ENCODE results near the gene EIF6. TPM values are rescaled to one million over a fixed set of nuclear protein-coding genes. Genes with fewer than 3 reads are reported as not detected.
A peak's percentile ranks its signal among the peaks of the same experiment; 100 is the strongest.

EIF6 gene
- total RNA-seq, 1 experiment from 2014 or later = 255 TPM

GRCh38 chr20:35283441-35284266 is 918 bp downstream of the EIF6 start:
- TSS peak; percentile 72 for BruUV-seq (replicated peaks)
- no peak for TF ChIP-seq EZH2 (IDR thresholded peaks at IDR 0.05; ENCODE audit: low read depth)
- TF ChIP-seq, protein P1, sequence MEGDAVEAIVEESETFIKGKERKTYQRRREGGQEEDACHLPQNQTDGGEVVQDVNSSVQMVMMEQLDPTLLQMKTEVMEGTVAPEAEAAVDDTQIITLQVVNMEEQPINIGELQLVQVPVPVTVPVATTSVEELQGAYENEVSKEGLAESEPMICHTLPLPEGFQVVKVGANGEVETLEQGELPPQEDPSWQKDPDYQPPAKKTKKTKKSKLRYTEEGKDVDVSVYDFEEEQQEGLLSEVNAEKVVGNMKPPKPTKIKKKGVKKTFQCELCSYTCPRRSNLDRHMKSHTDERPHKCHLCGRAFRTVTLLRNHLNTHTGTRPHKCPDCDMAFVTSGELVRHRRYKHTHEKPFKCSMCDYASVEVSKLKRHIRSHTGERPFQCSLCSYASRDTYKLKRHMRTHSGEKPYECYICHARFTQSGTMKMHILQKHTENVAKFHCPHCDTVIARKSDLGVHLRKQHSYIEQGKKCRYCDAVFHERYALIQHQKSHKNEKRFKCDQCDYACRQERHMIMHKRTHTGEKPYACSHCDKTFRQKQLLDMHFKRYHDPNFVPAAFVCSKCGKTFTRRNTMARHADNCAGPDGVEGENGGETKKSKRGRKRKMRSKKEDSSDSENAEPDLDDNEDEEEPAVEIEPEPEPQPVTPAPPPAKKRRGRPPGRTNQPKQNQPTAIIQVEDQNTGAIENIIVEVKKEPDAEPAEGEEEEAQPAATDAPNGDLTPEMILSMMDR (conservative IDR thresholded peaks at IDR 0.05) = no peak
- peaks cover 34% of the 10 kb centered on the region for H4K20me1 ChIP-seq (ENCODE audit: insufficient read depth)
- ChIA-PET POLR2A (ENCODE audit: unreplicated experiment) (interaction anchor here (0.6 to 1.2 kb wide), 4 partner anchors 22 to 170 kb away, joined by 3 to 15 read pairs (median 6); no protein-coding TSS in a partner anchor), CTCF (interaction anchor here (0.6 to 1.0 kb wide), 2 partner anchors 19 to 166 kb away, joined by 3 to 4 read pairs; no protein-coding TSS in a partner anchor)
- H3K36me3 ChIP-seq (ENCODE audit: low read depth) = peaks cover 36% of the 10 kb centered on the region
- H3K27me3 ChIP-seq (ENCODE audit: insufficient read depth, low read depth) = no peaks in the 10 kb centered on the region
- peak overlapping the region; percentile 82 for H3K27ac ChIP-seq
- no peaks in the 10 kb centered on the region for H3K9me2 ChIP-seq (ENCODE audit: insufficient read depth)
- H3K79me2 ChIP-seq (ENCODE audit: low read depth) = peaks cover 40% of the 10 kb centered on the region
- H3K4me2 ChIP-seq = peak overlapping the region; percentile 99
- peaks cover 15% of the 10 kb centered on the region for H3K4me1 ChIP-seq (replicated peaks; ENCODE audit: insufficient read depth)
- no peaks in the 10 kb centered on the region for H3K9me3 ChIP-seq (ENCODE audit: insufficient read depth, low read depth)
- peak in 1 of 2 experiments; percentile 86 for DNase-seq
- peaks cover 54% of the 10 kb centered on the region for H3F3A ChIP-seq (ENCODE audit: insufficient read depth, low read depth)
- H2AFZ ChIP-seq = peak overlapping the region; percentile 75
- intact Hi-C loops (cut with micrococcal nuclease; ENCODE audit: unreplicated experiment) = no loop called here
- peak overlapping the region; percentile 88 for H3K4me3 ChIP-seq

DNA sequence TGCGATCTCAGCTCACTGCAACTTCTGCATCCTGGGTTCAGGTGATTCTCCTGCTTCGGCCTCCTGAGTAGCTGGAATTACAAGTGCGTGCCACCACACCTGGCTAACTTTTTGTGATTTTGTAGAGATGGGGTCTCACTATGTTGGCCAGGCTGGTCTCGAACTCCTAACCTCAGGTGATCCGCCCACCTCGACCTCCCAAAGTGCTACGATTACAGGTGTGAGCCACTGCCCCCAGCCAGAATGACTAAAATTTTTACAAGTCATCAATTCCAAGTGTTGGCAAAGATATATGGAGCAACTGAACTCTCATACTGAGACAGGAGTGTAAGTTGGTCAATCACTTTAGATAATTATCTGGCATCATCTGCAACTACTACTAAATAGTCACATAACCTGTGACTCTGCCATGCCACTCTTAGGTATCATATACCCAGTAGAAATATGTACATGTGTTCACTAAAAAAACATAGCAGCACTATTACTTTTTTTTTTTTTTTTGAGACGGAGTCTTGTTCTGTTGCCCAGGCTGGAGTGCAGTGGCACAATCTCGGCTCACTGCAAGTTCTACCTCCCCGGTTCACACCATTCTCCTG is 3.0 kb downstream of the EIF6 start:
- POLR2A ChIA-PET (ENCODE audit: unreplicated experiment) = no interaction called here
- no peak for DNase-seq
- Histone ChIP-seq H3K9me3 (ENCODE audit: insufficient read depth, low read depth) (no peaks in the 10 kb centered on the region), H3K36me3 (ENCODE audit: low read depth) (peaks cover 41% of the 10 kb centered on the region), H2AFZ (no peak overlapping the region), H3K27me3 (ENCODE audit: insufficient read depth, low read depth) (no peaks in the 10 kb centered on the region), H4K20me1 (ENCODE audit: insufficient read depth) (peaks cover 39% of the 10 kb centered on the region), H3K4me2 (no peak overlapping the region), H3K9me2 (ENCODE audit: insufficient read depth) (no peaks in the 10 kb centered on the region), H3F3A (ENCODE audit: insufficient read depth, low read depth) (peaks cover 60% of the 10 kb centered on the region), H3K79me2 (ENCODE audit: low read depth) (peaks cover 47% of the 10 kb centered on the region), H3K27ac (no peak overlapping the region), H3K4me3 (no peak overlapping the region), H3K4me1 (replicated peaks; ENCODE audit: insufficient read depth) (peaks cover 21% of the 10 kb centered on the region)
- intact Hi-C loops (cut with micrococcal nuclease; ENCODE audit: unreplicated experiment) = no loop called here
- no peak for TF ChIP-seq EZH2 (IDR thresholded peaks at IDR 0.05; ENCODE audit: low read depth)
- TF ChIP-seq, protein P1 (conservative IDR thresholded peaks at IDR 0.05) = no peak
- CTCF ChIA-PET = no interaction called here
- no TSS peak for BruUV-seq (replicated peaks)

- H3K4me1 ChIP-seq (replicated peaks; ENCODE audit: insufficient read depth) = peaks cover 24% of the 10 kb centered on the region
- peaks cover 41% of the 10 kb centered on the region for H3K36me3 ChIP-seq (ENCODE audit: low read depth)
- TF ChIP-seq, protein P1 (conservative IDR thresholded peaks at IDR 0.05) = no peak
- no peak for TF ChIP-seq EZH2 (IDR thresholded peaks at IDR 0.05; ENCODE audit: low read depth)
- H3K4me2 ChIP-seq = no peak overlapping the region
- no TSS peak for BruUV-seq (replicated peaks)
- H3K4me3 ChIP-seq = no peak overlapping the region
- H2AFZ ChIP-seq = no peak overlapping the region
- no peaks in the 10 kb centered on the region for H3K27me3 ChIP-seq (ENCODE audit: insufficient read depth, low read depth)
- peaks cover 39% of the 10 kb centered on the region for H4K20me1 ChIP-seq (ENCODE audit: insufficient read depth)
- H3K27ac ChIP-seq = no peak overlapping the region; the same call in 1 of the 2 replicates
- ChIA-PET POLR2A (ENCODE audit: unreplicated experiment) (no interaction called here), CTCF (no interaction called here)
- H3F3A ChIP-seq (ENCODE audit: insufficient read depth, low read depth) = peaks cover 60% of the 10 kb centered on the region
- peaks cover 55% of the 10 kb centered on the region for H3K79me2 ChIP-seq (ENCODE audit: low read depth)
- intact Hi-C loops (cut with micrococcal nuclease; ENCODE audit: unreplicated experiment) = no loop called here
- H3K9me2 ChIP-seq (ENCODE audit: insufficient read depth) = no peaks in the 10 kb centered on the region
- H3K9me3 ChIP-seq (ENCODE audit: insufficient read depth, low read depth) = no peaks in the 10 kb centered on the region
- no peak for DNase-seq
Measured at GRCh38 chr20:35280523-35280922, 4.0 kb downstream of the EIF6 start.

Measured in PC-9 (cell line).